Stimulated activated CD8-positive, alpha-beta memory T cell treated with anti-CD3 and anti-CD28 coated beads, Interleukin-4, amount 100 ng/mL, for 1 hour (primary cell): ENCODE data around the gene LGALS7.

Source experiments
- DNase-seq, 2 donors: peaks; one replicate each; pipeline ENCODE4 v3.0.0-alpha.2; 2020; ENCODE audit warnings: low read depth in 2 of 2, low spot score in 1 of 2

Gene LGALS7

GRCh38 chr19:38741670-38742069 lies 31.6 kb downstream of the LGALS7 start:
- no peak for DNase-seq

DNA sequence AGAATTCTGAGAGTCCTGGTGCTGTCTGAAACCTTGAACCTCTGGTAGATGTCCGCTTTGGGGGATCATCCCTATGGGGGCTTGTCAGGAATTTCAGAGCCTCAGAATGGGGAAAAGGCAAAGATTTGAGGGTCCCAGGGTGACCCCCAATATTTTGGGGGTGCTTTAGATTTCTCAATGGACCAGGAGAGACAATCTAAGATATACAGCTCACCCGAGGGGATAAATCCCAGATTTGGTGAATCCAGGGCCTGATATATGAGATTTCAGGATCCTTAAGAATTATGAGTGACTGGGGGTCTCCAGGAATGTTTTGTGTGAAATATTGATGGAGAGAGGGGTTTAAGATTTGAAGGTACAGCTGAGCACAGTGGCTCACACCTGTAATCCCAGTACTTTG lies 32.4 kb downstream of the LGALS7 start:
- DNase-seq = no peak

- no peak for DNase-seq
Measured at GRCh38 chr19:38740257-38740592, 33.1 kb downstream of the LGALS7 start.

DNA sequence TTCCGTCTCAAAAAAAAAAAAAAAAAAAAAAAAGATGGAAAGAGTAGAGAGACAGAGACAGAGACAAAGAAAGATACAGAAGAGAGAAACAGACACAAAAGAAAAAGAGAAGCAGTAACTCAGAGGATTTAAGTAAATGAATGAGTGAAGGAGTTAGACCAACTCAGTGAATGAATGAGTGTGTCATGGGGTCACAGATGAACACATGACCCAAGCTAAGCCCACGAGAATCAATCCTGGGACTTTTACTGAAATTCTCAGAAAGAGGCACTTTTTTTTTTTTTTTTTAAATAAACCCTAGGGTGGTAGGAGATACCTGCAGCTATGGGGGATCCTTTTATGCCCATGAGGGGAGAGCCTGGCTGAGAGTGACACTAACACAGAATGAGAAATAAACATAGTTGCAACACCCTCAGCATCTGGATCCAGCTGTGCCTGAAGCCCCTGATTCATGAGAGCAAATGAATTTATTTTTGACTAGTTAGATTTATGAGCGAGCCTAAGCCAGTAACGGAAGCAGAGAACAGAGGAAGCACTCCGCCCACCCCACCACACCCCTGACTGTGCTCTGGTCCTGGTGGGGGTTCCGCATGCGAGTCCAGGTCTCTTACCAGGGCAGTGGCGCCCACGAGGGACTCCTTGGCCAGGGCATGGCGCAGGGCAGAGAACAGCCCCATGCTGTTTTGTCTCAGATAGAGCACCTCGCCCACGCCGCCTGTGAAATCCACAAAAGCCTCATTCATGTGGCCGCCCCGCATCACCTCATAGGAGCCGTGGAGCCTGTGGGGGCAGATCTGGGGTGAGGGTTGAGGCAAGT lies 33.7 kb downstream of the LGALS7 start:
- no peak for DNase-seq

DNA sequence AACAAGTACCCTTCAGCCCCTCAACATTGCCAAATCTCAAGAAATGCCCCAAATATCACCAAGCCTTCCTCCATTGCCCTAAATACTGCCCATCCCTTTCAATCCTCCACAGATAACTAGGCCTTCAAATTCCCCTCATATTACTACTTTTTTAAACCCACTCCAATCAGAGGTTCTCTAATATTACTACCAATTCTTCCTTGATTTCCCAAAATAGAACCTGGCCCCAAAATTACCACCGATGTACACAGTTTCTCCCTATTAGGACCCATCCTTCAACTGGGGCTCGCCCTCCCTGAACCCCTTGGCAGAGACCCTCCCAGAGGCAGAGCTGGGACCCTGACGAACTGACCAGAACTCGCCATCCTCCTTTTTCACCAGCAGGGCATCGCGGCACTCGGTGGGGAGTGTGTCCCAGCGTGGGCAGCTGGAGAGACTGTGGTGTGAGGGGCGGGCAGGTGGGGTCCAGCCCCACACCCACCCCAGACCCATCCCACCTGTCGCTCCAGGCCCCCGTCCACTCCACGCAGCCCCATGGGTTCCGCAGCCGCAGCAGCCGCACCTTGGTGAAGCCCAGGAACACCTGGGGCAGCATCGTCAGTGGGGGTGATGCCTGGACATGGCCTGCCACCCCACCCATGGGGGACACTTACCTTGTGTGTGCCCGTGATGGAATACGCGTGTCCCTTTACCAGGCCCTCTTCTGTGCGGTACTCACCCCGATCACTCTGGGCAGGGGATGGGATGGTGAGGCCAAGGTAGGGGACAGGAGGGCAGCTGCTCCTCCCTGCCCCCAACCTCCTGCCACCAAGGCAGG lies 35.2 kb downstream of the LGALS7 start:
- DNase-seq = no peak

DNA sequence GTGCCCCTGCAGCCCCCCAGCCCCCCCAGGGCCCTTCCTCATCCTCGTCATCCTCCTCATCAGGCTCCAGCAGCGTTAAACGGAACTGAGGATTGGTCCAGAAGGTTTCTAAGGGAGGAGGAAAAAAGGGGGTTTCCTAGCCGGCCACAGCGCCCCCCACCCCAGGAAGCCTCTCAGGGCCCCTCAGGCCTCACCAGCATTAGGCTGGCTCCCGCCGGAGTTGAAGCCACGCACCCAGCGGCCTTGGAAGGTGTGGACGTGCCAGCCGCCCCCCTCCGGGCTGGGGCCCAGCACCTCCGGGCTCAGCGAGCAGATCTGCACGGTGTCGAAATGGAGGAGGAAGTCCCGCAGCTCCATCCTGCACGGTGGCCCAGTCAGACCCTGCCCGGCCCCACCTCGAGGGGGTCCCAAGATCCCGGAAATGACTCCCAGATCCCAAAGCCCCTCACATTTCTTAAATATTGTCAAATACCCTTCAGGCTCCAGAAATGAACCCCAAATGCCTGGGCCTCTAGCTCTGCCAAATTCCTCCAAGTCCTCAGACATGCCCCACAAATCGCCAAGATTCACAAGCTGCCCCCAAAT lies 35.9 kb downstream of the LGALS7 start:
- DNase-seq = no peak

DNA sequence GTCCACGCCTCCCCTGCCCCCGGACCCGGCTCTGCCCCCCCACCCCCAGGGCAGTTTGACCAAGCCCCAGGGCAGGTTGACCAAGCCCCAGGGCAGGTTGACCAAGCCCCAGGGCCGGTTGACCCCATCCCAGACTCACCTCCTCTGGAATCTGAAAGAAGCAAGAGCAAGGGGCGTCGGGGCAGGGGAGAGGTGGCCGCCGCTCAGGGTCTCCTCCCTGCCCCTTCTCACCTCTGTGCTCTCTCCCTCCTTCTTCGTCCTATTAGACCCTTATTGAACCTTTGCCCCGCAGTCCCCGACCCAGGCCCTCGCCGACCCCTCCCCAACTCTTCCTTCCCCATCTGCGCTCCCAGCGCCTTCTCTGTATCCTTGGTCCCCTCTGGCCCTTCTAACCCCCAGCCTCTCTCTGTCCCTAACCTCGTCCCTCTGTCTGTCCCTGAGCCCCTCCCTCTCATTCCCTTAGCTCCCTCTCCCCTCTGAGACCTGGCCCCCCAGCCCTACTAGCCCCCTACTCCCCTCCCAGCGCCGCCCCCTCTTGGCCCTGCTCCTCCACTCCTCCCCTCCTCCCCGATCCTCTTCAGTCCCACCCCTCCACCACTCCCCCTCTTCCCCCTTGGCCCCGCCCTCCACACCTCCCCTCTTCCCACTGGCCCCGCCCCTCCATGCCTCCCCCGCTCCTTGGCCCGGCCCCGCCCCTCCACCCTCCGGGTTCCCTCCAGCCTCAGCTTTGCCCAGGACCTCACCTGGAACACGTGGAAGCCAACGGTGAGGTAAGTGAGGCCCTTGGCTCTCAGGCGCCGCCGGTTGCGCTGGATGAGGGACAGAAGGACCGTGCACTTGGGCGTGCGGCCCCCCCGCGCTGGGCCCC lies 36.7 kb downstream of the LGALS7 start:
- peak in 1 of 2 donors; percentile 38 for DNase-seq

- peak in 1 of 2 donors; percentile 37 for DNase-seq
Measured at GRCh38 chr19:38736036-38736412, 37.3 kb downstream of the LGALS7 start.

- no peak for DNase-seq
Measured at GRCh38 chr19:38735257-38735686, 38.0 kb downstream of the LGALS7 start.

DNA sequence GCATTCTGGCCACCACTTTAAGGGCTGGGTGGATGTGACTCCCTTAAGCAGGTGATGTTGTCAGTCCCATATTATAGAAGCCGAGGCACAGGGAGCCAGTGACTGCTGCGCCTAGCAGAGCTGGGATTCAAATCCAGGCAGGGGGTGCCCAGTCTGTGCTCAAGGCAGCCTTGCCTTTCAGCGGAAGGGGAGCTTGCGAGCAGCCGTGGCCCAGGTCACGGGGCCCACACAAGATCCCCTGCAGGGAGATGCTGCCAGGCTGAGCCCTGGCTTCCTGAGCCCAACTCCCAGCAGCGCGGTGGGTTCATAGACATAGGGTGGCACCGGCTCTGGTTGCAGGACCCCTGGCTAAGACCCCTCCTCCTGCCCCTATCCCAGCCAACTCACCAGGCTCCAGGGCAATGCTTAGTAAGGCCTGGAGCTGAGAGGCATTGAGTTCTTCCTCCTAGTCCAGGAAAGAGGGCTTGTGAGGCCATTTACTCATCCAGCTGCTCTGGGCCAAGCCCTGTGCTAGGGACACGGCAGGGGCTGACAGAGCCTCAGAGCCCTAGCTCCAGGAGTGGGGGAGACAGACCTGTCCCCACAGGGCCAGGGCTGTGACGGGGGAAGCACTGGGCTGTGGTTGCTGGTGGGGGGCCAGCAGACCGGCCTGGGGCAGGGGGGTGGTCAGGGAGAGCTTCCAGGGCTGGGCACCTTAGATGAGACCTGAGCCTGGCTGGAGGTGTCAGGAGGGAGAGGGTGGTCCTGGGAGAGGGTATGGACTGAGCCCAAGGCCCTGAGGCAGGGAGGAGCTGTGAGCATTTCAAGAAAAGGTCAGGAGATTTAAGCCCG lies 38.7 kb downstream of the LGALS7 start:
- DNase-seq = no peak

GRCh38 chr19:38734176-38734425 lies 39.2 kb downstream of the LGALS7 start:
- no peak for DNase-seq

- DNase-seq = no peak
Measured at GRCh38 chr19:38733493-38734175, 39.7 kb downstream of the LGALS7 start.

DNA sequence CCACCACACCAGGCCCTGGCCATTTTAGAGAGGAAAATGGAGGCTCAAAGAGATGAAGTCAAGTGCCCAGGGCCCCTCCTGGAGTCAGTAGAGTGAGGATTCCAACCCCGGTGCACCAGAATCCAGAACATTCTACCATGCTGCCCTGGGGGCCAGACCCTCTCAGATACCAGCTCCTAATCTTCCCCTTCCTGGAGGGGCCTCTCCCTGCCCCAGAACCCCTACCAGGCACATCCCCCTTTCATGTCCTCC lies 40.1 kb downstream of the LGALS7 start:
- DNase-seq = no peak

GRCh38 chr19:38731654-38732301 lies 41.5 kb downstream of the LGALS7 start:
- DNase-seq = no peak

GRCh38 chr19:38730731-38731589 lies 42.4 kb downstream of the LGALS7 start:
- no peak for DNase-seq

DNA sequence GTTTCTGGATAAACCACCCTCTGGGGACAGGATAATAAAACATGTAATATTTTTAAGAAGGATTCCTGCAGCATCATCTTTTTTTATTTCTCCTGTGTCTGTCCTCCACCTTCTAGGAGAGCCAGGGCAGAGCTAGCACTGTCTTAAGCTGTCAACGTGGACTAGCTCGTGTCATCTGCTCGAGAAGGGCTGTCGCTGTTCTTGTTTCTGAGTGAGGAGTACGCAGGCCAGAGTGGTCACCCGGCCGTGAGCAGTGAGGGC lies 42.9 kb downstream of the LGALS7 start:
- no peak for DNase-seq

- DNase-seq = peak; percentile 54 to 68
Measured at GRCh38 chr19:38729653-38730469, 43.5 kb downstream of the LGALS7 start.
